GM19452 (cell line): ENCODE results near the gene TP53TG3C.
"Not testable (repeated sequence)": the region's sequence is repeated elsewhere in the genome, so short reads cannot be mapped to it uniquely, and the experiment has no call there.

Source experiments
- ATAC-seq: cut with Tn5 transposase; IDR thresholded peaks from one replicate; pipeline ENCODE4 v1.9.1; 2021; ENCODE audit not compliant: unreplicated experiment

TP53TG3C gene, protein sequence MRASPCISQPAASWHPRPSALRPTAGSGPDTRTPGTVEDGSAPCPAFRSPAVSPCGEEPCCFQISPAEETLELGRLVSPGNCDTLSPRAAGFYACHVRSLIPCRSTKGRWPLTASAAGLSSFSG

DNA sequence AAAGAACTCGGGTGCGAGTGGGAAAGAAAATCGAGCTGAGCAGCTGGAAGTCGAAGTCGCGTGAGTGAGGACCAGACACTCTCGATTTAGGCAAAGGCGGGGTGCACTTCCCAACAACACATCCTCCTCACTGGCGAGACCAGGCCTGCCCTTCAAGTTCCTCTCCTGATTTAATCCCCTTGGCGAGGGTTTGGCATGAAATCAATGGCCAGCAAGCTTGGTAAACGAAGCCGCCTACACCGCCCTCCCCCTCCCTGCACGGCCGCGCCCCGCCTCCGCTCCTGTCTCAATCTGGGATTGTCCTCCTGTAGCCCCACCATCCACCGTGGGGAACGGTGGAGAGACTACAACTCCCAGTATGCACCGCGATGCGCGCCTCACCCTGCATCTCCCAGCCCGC, at the start of gene TP53TG3C:
Gene TP53TG3C (plus strand): TSS at position 301 of the 400 bp plus-strand sequence. CDS start 68 bp downstream, at position 369.
- ATAC-seq: not testable (repeated sequence)
